Cardiac atrium fibroblast (primary cell): ENCODE measurements around the gene ARHGAP36. TPM values are rescaled to one million over a fixed set of nuclear protein-coding genes. Genes with fewer than 3 reads are reported as not detected.

Experiments used
- total RNA-seq: library from RNA; depleted of rRNA; stranded (reverse); fragments of >200 nt; gene quantifications from 2 replicates; pipeline ENCODE4 v1.2.3, GENCODE V29; 2015

The ARHGAP36 gene
- total RNA-seq = not detected in 2 replicates

GRCh38 chrX:131058136-131058868 is at the start of gene ARHGAP36:
TSS of gene ARHGAP36 (plus strand) at chrX:131058346. CDS start at chrX:131081666, 23,320 bp downstream.

Other genes with a start within 250 kb of the ARHGAP36 start
- 5.1 and 6.0 TPM in 2 replicates for gene ENOX2, start 155.1 kb upstream of the ARHGAP36 start, total RNA-seq
- gene IGSF1, start 231.0 kb downstream of the ARHGAP36 start, total RNA-seq = not detected in 2 replicates